GM18526 (cell line): ENCODE data around the gene JMY.

ENCODE experiments used
- POLR2A ChIP-seq: IDR thresholded peaks from 3 replicates; pipeline ENCODE4 v1.6.1; 2011; ENCODE audit not compliant: insufficient read length; ENCODE audit errors: extremely low read depth

The JMY gene

DNA sequence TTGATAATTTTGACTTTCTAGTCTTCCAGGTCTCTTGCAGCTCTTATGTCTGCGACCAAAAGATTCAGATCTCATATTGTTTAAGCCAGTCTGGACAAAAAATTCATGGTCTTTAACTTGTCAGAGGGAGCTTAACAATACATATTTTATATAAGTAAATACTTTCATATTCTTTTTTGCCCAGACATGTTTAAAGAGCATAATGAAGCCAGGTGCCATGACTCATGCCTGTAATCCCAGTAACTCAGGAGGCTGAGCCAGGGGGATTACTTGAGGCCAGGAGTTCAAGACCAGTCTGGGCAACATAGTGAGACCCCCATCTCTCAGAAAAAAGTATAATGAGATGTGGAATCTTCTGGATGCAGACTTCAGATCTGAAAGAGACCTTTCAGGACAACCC lies 69.8 kb downstream of the JMY start:
- no peak for TF ChIP-seq POLR2A

DNA sequence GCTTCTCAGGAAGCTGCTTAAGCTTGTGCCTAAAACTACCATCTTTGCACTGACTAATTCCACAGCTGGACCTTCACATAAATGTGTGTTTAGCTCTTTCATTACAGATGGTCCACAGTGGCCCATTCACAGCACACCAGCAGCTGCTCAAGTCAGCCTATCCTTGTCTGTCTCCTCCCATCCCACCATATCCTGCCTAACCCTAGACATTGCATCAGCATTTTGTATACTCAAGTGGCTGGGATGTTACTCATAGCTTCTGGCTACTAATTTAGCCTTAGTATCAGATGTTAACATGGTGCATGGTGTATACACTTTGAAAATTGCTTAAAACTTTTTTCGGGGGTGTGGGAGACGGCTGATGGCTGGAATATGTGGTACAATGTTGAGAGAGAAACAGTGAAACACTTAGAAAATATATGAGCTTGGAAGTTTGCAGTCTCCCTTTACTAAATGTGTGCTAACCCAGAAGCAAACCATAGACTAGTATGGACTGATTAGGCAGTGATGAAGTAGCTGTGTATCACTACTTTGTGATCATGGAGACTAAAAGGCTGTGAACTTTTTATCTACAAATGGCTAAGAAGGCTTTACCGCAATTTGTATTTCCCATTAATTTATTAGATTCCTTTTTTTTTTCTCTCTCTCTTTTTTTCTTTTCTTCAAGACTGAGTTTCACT lies 83.1 kb downstream of the JMY start:
- TF ChIP-seq POLR2A, result no peak

DNA sequence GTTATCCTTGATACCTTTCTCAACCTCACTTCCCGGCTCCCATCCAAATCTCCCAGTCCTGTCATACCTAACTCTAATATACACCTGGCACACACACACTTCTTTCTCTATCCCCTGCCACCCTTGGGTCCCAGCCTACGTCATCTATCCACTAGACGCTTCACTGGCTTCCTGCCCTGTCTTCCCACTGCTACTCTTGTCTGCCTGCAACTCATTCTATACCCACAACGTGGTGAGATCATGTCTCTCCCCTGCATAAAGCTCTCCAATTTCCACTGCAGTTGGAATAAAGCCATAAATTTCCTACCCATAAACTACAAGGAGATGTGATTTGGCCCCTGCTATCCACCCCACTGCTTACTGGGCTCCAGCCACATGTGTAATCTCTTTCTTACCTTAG lies 93.5 kb downstream of the JMY start:
- no peak for TF ChIP-seq POLR2A

- TF ChIP-seq POLR2A, result no peak
Observed at GRCh38 chr5:79330071-79330470, 94.1 kb downstream of the JMY start.

GRCh38 chr5:79333852-79334557 lies 98.1 kb downstream of the JMY start:
- TF ChIP-seq POLR2A, result no peak

- TF ChIP-seq POLR2A, result no peak
Observed at GRCh38 chr5:79346420-79346824, 110.5 kb downstream of the JMY start.

GRCh38 chr5:79349047-79349446 lies 113.1 kb downstream of the JMY start:
- no peak for TF ChIP-seq POLR2A

DNA sequence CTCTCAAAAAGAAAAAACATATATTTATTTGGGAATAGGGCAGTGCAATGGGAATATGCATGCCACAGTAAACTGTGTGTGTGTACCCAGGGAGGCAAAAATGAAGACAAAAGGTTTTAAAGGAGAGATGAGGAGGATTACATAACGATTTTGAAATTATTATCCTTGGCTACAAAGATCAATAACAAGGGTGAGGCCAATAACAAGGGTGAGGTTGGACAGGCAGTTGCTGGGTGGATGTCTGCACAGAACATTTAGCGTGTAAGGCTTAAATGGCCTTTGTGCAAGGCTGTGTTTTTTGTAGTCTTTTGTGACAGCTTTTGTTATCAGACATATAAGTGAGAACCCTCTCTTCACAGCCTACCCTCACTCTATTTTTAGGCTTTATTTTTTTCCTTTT lies 114.0 kb downstream of the JMY start:
- no peak for TF ChIP-seq POLR2A

- no peak for TF ChIP-seq POLR2A
Observed at GRCh38 chr5:79357398-79357797, 121.5 kb downstream of the JMY start.
